ENCODE measurements around the gene PHACTR1. TPM values are rescaled to one million over a fixed set of nuclear protein-coding genes. Genes with fewer than 3 reads are reported as not detected.

The PHACTR1 gene
- polyA plus RNA-seq, 3 donors: 6.1 to 26.9 (median 7.6) TPM

DNA sequence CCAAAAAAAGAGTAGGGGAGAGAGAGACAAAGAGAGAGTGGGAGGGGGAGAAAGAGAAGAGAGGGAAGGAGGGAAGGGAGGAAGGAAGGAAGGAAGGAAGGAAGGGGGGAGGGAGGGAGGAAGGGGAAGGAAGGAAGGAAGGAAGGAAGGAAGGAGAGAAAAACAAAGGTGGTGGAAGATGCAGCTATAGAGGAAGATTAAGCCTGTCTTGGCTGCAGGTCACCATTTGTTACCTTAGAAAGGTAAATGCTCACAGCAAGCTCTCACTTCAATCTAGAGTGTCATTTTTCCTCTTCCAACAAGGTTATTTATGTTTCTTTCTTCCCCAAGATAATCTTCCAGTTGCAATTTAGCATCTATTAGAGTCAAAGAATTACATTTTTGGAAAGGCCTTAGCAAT, 284.0 kb downstream of the PHACTR1 start:
- DNase-seq: no peak
- no peak for TF ChIP-seq CTCF (IDR thresholded peaks at IDR 0.05)
- Mint-ChIP-seq H3K4me1 (peaks cover 6% of the 10 kb centered on the region), H3K4me3 (no peak overlapping the region), H3K9me3 (no peaks in the 10 kb centered on the region), H3K27ac (no peak overlapping the region), H3K27me3 (ENCODE audit: low read depth in 3 of 3) (peaks cover 0 to 1% (median 1%) of the 10 kb centered on the region in 3 donors), H3K36me3 (no peaks in the 10 kb centered on the region)
- H3K36me3 ChIP-seq (replicated peaks in 1 of 2; ENCODE audit: control insufficient read depth in 1 of 2, insufficient read depth in 2 of 2, low read length in 2 of 2): no peaks in the 10 kb centered on the region
- H3K27me3 ChIP-seq (ENCODE audit: control insufficient read depth in 2 of 2, insufficient read depth in 2 of 2, low read length in 2 of 2): no peaks in the 10 kb centered on the region
- no peak overlapping the region for H3K27ac ChIP-seq (ENCODE audit: low read depth in 1 of 2, low read length in 2 of 2)
- H3K9ac ChIP-seq (ENCODE audit: insufficient read depth, low read length, poor library complexity, severe bottlenecking): no peak overlapping the region
- H3K4me1 ChIP-seq (ENCODE audit: control insufficient read depth in 1 of 2, insufficient read depth in 2 of 2, low read length in 2 of 2): peaks cover 3 to 5% of the 10 kb centered on the region in 2 donors
- no peaks in the 10 kb centered on the region for H3K9me3 ChIP-seq (replicated peaks in 1 of 2; ENCODE audit: control insufficient read depth in 1 of 2, insufficient read depth in 1 of 2, low read length in 2 of 2)
- H3K79me2 ChIP-seq (ENCODE audit: insufficient read depth, low read length): no peaks in the 10 kb centered on the region
- no peak overlapping the region for H2AFZ ChIP-seq (ENCODE audit: insufficient read depth, low read depth, low read length, poor library complexity, severe bottlenecking)
- no peak overlapping the region for H3K4me2 ChIP-seq (replicated peaks; ENCODE audit: extremely low read depth, low read length, poor library complexity, severe bottlenecking)
- intact Hi-C loops (cut with micrococcal nuclease): no loop called here
- H4K20me1 ChIP-seq (ENCODE audit: insufficient read depth, low read length): no peaks in the 10 kb centered on the region
- no peak overlapping the region for H3K4me3 ChIP-seq (replicated peaks in 1 of 3; ENCODE audit: low read depth in 2 of 3, low read length in 3 of 3)

DNA sequence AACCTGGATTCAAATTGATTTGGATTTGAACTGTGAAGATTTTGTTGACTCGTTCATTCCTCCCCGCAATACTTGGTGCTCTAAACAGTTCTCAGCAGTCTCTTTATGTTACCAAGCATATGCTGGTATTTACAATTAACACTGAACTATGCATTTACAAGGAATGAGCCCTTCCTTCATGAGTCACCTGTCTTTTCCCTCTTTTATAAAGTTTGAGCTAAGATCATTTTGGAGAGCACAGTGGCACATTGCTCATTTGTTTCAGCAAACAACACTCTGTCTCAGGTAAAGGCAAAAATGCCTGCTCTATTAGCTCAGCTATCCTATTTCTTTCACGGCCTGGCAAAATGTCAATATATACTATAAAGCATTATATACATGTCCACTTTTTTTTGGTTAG, 285.4 kb downstream of the PHACTR1 start:
- peaks cover 3 to 5% of the 10 kb centered on the region in 2 donors for H3K4me1 ChIP-seq (ENCODE audit: control insufficient read depth in 1 of 2, insufficient read depth in 2 of 2, low read length in 2 of 2)
- WGBS (ENCODE audit: insufficient coverage): no CpG with 5 or more reads among the region's 3 CpGs
- intact Hi-C loops (cut with micrococcal nuclease): no loop called here
- no peak for DNase-seq
- H3K79me2 ChIP-seq (ENCODE audit: insufficient read depth, low read length): no peaks in the 10 kb centered on the region
- no peaks in the 10 kb centered on the region for H3K9me3 ChIP-seq (replicated peaks in 1 of 2; ENCODE audit: control insufficient read depth in 1 of 2, insufficient read depth in 1 of 2, low read length in 2 of 2)
- Mint-ChIP-seq H3K27ac (no peak overlapping the region), H3K9me3 (no peaks in the 10 kb centered on the region), H3K4me3 (no peak overlapping the region), H3K27me3 (ENCODE audit: low read depth in 3 of 3) (peaks cover 0 to 1% (median 1%) of the 10 kb centered on the region in 3 donors), H3K4me1 (peaks cover 6% of the 10 kb centered on the region), H3K36me3 (no peaks in the 10 kb centered on the region)
- H3K4me3 ChIP-seq (replicated peaks in 1 of 3; ENCODE audit: low read depth in 2 of 3, low read length in 3 of 3): no peak overlapping the region
- H3K9ac ChIP-seq (ENCODE audit: insufficient read depth, low read length, poor library complexity, severe bottlenecking): no peak overlapping the region
- no peak overlapping the region for H3K4me2 ChIP-seq (replicated peaks; ENCODE audit: extremely low read depth, low read length, poor library complexity, severe bottlenecking)
- no peak for TF ChIP-seq CTCF (IDR thresholded peaks at IDR 0.05)
- H3K27me3 ChIP-seq (ENCODE audit: control insufficient read depth in 2 of 2, insufficient read depth in 2 of 2, low read length in 2 of 2): no peaks in the 10 kb centered on the region
- no peaks in the 10 kb centered on the region for H3K36me3 ChIP-seq (replicated peaks in 1 of 2; ENCODE audit: control insufficient read depth in 1 of 2, insufficient read depth in 2 of 2, low read length in 2 of 2)
- no peaks in the 10 kb centered on the region for H4K20me1 ChIP-seq (ENCODE audit: insufficient read depth, low read length)
- H3K27ac ChIP-seq (ENCODE audit: low read depth in 1 of 2, low read length in 2 of 2): no peak overlapping the region
- H2AFZ ChIP-seq (ENCODE audit: insufficient read depth, low read depth, low read length, poor library complexity, severe bottlenecking): no peak overlapping the region

Data from CD14-positive monocyte (primary cell).